NCI-H2107 treated with DMSO at 0.1 percent for 48 hours (cell line): ENCODE results near the gene DIPK1A.

Experiments used
- DNase-seq: peaks from one replicate; lab custom pipeline; 2025; ENCODE audit not compliant: unreplicated experiment; lab: John Stamatoyannopoulos, UW

Gene DIPK1A

DNA sequence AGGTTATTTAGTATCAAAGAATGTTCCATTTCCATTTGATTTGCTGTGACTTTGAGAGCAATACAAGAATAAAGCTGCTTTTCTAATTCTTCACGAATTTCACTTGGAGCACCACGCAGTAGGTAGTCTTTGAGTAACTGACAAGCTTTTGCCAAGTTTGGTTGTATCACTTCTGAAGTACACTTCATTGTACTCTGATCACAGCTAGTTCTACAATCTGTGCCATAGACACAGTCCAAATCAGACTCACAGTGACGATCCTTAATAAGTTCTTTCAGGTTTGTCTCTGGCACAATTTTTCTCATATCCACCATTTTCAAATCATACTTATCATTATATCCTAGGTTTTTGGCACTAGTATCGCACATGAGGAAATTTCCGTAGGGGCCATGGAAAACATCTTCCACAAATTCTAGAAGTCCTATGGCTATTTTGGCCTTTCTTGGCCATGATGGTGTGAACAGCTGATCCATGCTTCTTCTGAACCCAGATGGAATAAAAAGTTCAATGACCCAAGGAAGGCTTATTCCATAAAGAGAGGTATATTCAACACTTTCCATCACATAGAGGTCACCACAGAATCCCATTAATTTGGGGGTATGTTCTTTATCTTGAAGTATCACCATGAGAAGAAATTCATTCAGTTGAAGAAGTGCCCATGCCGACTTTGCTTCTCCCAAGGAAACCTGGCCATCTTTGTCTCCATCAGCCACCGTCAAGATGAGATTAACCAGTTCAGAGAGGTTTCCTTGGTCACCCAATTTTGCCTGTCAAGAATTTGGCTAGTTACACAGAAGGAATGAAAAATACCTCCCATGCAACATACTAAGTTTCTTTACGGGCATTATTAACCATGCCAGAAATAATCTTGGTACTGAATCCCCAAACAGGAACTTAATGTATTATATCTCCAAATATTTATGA is 117.6 kb downstream of the DIPK1A start:
- no peak for DNase-seq

DNA sequence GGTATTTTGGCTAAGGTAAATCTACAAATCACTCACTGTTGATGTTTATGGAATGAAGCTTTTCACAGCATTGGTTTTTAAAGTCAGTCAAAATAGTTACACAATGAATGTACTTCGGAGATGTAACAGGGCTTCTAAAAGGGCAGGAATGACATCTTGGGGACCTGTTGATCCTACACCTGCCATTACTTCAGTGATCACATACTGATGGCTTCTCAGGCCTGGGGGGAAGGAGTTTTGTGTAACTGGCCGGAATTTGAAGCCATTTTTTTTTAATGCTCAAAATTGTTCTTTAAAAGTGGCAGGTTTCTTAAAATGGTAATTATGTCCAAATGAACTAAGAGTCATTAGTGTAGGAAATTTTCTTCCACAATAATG is 118.2 kb downstream of the DIPK1A start:
- no peak for DNase-seq

DNA sequence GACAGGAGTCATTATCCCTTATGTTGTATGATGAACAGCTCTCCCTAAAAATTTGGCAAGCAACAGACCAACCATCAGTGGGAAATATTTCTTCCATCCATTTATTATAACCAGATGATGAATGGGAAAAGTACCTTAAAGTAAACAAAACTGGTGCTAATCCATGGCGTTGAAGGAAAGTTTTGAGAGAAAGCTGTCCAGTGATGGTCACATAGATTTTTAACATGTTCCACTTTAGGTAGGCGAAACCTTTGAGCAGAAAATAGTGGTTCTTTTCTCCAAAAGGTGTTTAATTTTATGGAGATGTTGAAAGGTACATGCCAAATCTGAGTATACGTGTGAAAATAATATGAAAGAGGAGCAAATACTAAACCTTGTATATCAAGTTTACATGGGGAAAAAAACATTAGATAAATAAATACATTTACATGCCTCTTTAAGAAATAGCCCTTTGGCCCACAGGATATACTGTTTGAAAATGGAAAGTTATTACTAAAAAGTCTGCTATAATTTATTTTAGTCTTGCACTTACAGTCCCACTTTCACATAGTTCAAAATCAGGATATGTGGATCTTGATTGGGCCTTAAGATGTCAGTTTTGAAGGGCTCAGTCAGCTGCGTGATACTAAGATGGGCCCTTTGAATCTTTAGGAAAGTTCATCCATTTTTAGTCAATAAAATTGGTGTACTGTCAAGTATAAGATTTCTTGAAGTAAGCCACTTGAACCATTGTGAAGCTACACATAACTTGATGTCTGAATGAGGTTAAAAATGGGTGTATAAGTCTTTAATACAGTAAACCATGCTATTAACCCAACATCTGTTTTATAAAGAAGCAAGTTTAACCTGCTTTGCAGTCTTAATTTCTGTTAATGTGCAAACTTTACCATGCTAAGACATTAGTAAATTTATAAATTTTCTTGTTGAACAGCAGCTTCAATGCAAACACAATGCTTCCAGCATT is 118.9 kb downstream of the DIPK1A start:
- no peak for DNase-seq

GRCh38 chr1:92840600-92840999 is 120.7 kb downstream of the DIPK1A start:
- DNase-seq = no peak

DNA sequence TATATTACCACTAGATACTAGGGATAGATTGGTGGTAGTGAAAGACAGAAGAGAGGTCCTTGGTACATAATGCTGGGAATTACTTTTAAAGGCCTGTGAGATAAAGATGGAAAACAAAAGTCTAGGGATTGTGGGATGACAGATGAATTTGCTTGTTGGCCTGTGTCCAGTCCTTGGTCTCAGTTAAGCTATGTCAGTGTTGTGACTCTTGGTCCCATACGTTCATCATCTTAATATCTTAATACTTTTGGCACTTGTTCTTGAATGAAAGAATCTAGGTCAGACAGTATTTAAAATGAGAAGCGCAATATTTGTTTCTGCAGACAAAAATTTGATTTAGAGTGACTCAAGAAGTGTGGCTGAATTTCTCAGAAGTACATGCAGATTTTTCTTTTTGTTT is 121.8 kb downstream of the DIPK1A start:
- no peak for DNase-seq

DNA sequence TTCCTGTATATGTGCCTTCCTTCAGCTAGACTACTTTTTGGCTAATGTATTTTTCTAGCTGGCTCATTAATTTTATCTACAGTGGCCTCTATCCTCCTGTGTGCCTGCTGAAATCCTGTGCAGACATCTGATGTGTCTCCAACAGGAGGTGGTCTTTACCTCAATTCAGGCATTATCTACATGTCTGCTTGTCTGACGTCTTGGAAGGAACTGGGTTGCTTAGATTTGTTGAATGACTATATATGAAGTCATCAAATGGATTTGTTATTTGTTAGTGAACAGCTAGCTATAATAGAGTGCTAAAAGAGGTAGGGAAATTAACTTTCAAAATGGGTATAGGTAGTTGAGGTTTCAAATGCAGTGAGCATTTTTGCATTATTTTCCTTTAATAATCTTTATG is 122.7 kb downstream of the DIPK1A start:
- DNase-seq = no peak

GRCh38 chr1:92837062-92837461 is 124.2 kb downstream of the DIPK1A start:
- DNase-seq = no peak

DNA sequence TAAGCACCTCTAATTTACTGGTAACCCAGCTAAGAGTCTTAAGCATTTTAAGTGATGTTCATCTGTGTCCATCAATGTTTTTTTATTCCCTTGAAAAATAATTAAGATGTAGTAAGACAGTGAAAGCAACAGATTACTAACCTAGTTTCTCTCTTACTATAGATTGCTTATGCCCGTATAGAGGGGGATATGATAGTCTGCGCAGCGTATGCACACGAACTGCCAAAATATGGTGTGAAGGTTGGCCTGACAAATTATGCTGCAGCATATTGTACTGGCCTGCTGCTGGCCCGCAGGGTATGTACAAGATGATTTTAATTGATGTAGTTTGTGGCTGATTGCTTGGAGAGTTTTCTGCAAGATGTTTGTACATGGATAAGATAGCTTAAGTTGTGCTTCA is 126.6 kb downstream of the DIPK1A start:
- no peak for DNase-seq

DNA sequence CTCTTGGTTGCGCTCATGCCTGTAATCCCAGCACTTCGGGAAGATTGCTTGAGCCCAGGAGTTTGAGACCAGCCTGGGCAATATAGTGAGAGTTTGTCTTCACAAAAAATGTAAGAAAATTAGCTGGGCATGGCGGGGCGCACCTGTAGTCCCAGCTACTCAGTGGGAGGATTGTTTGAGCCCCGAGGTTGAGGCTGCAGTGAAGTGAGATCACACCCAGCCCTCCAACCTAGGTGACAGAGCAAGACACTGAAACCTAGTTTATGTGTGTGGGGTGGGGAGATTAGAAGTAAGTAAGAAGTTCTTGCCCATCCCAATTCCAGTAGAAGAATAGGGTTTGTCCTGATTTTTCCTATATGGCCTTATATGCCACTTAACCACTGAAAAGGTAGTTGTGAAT is 127.4 kb downstream of the DIPK1A start:
- DNase-seq = no peak

- DNase-seq = no peak
Measured at GRCh38 chr1:92832537-92833114, 128.6 kb downstream of the DIPK1A start.

- DNase-seq = peak; percentile 98
Measured at GRCh38 chr1:92831762-92832536, 129.3 kb downstream of the DIPK1A start, which contains the start of gene RPL5. RPL5 (plus strand) TSS chr1:92832040; CDS start chr1:92832115, 75 bp downstream.

- no peak for DNase-seq
Measured at GRCh38 chr1:92831368-92831761, 129.9 kb downstream of the DIPK1A start.

- no peak for DNase-seq
Measured at GRCh38 chr1:92826792-92827191, 134.5 kb downstream of the DIPK1A start.

DNA sequence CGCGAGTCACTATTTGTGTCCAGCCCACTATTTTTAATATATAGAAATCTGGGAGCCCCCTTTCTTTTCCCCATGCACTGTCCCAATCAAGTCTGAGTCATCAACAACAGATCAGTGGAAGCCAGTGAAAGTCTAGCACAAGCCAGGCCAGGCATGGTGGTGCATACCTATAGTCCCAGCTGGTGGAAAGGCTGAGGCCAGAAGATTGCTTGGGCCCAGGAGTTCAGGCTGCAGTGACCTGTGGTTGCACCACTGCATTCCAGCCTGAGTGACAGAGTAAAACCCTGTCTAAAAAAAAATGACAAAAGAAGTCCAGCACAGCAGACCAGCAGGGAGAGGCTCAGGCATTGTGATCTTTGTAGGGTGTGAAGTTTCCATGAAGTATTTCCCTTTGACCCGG is 138.4 kb downstream of the DIPK1A start:
- DNase-seq = no peak

DNA sequence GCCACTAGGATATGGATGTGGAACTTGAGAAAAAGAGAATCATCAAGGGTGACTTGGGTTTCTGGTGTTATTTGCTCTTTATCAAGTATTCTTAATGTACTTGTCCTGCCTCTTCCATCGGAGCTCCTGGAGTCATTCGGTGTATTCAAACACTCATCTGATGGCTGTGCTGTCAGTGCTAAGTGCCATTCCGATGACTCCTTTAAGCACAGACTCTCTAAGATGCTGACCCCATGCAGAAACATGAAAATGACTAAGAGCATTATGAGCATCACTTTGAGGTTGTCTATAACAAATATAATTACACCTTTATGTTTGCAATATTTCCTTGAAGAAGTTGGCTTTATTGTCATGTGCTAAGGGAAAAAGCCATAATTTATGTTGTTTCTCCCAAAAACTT is 140.7 kb downstream of the DIPK1A start:
- no peak for DNase-seq

DNA sequence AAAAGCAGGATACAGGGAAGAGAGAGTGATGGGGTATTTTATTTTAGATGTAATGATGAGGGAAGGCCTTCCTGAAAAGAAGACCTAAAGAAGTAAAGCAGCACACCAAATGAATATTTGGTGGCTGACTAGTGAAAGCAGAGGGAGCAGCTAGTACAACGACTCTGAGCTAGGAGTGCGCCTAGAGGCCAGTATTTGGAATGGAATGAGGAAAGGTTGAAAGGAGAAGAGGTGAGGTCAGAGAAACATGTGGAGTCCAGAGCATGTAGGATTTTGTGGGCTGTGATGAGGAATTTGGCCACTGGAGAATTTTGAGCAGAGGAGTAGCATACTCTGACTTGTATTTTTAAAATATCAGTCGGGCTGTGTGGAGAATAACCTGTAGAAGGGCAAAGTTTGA is 141.2 kb downstream of the DIPK1A start:
- no peak for DNase-seq

GRCh38 chr1:92817986-92818764 is 143.1 kb downstream of the DIPK1A start:
- peak; percentile 29 for DNase-seq

GRCh38 chr1:92817137-92817697 is 144.0 kb downstream of the DIPK1A start:
- no peak for DNase-seq

- DNase-seq = no peak
Measured at GRCh38 chr1:92816732-92817131, 144.5 kb downstream of the DIPK1A start.

- DNase-seq = no peak
Measured at GRCh38 chr1:92808381-92808780, 152.9 kb downstream of the DIPK1A start.
